Measurements from ENCODE around the gene PPP1R9A.

Gene PPP1R9A

GRCh38 chr7:95229301-95229700 is 321.9 kb downstream of the PPP1R9A start:
- Histone ChIP-seq H3K9ac (ENCODE audit: low read depth, low read length) (no peak overlapping the region), H3K9me3 (ENCODE audit: control insufficient read depth, insufficient read depth, low read length) (no peaks in the 10 kb centered on the region)

DNA sequence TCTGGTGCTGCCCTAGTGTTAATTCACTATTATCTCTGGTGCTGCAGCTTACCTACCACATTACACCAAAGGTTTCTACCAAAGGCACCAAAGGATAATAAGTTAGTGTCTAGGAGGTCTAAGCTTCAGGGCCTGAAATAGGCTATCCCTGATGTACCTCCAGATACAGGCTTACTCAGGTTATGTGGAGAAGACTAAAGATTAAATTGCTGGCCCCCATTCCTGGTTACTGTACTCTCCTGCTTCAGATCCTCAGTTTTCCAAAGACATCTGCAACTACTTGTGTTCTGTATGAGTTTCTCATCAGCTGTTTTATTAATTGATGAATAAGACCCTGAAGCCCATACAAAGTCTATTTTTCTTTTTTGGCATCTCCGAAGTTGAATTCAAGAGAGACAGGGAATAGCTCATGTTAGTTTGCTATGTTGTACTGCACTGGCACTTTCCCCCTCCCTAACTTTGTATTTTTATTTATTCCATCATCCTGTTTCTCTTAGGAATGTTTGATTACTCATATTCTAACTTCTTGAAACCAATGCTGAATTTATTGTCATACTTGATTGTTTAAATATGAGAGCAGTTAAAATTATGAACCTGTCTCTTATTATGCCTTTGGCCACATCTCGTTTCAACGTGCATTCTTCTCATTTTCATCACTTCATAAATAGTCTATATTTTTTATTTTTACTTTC is 331.0 kb downstream of the PPP1R9A start:
- H3K4me1 ChIP-seq (ENCODE audit: control insufficient read depth, insufficient read depth, low read length) = no peaks in the 10 kb centered on the region
- H3K27me3 ChIP-seq (ENCODE audit: control insufficient read depth, insufficient read depth, low read length) = no peaks in the 10 kb centered on the region
- no peaks in the 10 kb centered on the region for H3K9me3 ChIP-seq (ENCODE audit: control insufficient read depth, insufficient read depth, low read length)
- H3K9ac ChIP-seq (ENCODE audit: low read depth, low read length) = no peak overlapping the region
- H3K36me3 ChIP-seq (ENCODE audit: control insufficient read depth, insufficient read depth, low read length) = no peaks in the 10 kb centered on the region
- no peak overlapping the region for H3K4me3 ChIP-seq (ENCODE audit: low read depth, low read length)

More at GRCh38 chr7:95229301-95229700, 321.9 kb downstream of the PPP1R9A start:
- Histone ChIP-seq H3K4me1 (ENCODE audit: control insufficient read depth, insufficient read depth, low read length) (no peaks in the 10 kb centered on the region), H3K36me3 (ENCODE audit: control insufficient read depth, insufficient read depth, low read length) (peaks cover 3% of the 10 kb centered on the region), H3K27me3 (ENCODE audit: control insufficient read depth, insufficient read depth, low read length) (no peaks in the 10 kb centered on the region), H3K4me3 (ENCODE audit: low read depth, low read length) (no peak overlapping the region)

GRCh38 chr7:95240921-95241320 is 333.5 kb downstream of the PPP1R9A start:
- H3K4me3 ChIP-seq (ENCODE audit: low read depth, low read length) = no peak overlapping the region
- H3K4me1 ChIP-seq (ENCODE audit: control insufficient read depth, insufficient read depth, low read length) = peaks cover 6% of the 10 kb centered on the region
- no peaks in the 10 kb centered on the region for H3K9me3 ChIP-seq (ENCODE audit: control insufficient read depth, insufficient read depth, low read length)

DNA sequence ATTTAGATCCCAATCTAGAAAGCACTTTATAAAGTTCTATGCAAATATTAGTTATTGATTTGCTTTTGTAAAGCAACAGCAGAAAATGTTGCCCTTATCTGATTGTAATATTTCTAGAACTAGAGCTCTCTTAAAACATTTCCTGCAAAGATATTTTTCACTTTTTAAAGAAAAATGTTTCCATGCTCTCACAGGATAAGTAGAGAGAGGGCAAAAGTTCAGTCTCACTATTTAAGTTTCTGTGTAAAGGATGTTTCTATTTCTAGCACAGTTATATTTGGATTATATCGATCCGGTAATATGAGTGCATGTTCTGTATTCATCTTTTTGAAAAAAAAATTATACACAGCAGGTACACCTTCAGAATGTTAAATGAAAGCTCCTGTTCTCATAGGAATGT is 334.9 kb downstream of the PPP1R9A start:
- no peaks in the 10 kb centered on the region for H3K9me3 ChIP-seq (ENCODE audit: control insufficient read depth, insufficient read depth, low read length)
- no peak overlapping the region for H3K4me3 ChIP-seq (ENCODE audit: low read depth, low read length)
- no peak overlapping the region for H3K9ac ChIP-seq (ENCODE audit: low read depth, low read length)
- no peaks in the 10 kb centered on the region for H3K27me3 ChIP-seq (ENCODE audit: control insufficient read depth, insufficient read depth, low read length)
- peaks cover 10% of the 10 kb centered on the region for H3K4me1 ChIP-seq (ENCODE audit: control insufficient read depth, insufficient read depth, low read length)
- H3K36me3 ChIP-seq (ENCODE audit: control insufficient read depth, insufficient read depth, low read length) = no peaks in the 10 kb centered on the region

More at GRCh38 chr7:95240921-95241320, 333.5 kb downstream of the PPP1R9A start:
- Histone ChIP-seq H3K9ac (ENCODE audit: low read depth, low read length) (no peak overlapping the region), H3K27me3 (ENCODE audit: control insufficient read depth, insufficient read depth, low read length) (no peaks in the 10 kb centered on the region), H3K36me3 (ENCODE audit: control insufficient read depth, insufficient read depth, low read length) (no peaks in the 10 kb centered on the region)

- H3K36me3 ChIP-seq (ENCODE audit: control insufficient read depth, insufficient read depth, low read length) = no peaks in the 10 kb centered on the region
- H3K4me3 ChIP-seq (ENCODE audit: low read depth, low read length) = no peak overlapping the region
- no peaks in the 10 kb centered on the region for H3K27me3 ChIP-seq (ENCODE audit: control insufficient read depth, insufficient read depth, low read length)
- no peaks in the 10 kb centered on the region for H3K9me3 ChIP-seq (ENCODE audit: control insufficient read depth, insufficient read depth, low read length)
- H3K4me1 ChIP-seq (ENCODE audit: control insufficient read depth, insufficient read depth, low read length) = peaks cover 10% of the 10 kb centered on the region
- H3K9ac ChIP-seq (ENCODE audit: low read depth, low read length) = no peak overlapping the region
Observed at GRCh38 chr7:95244616-95245015, 337.2 kb downstream of the PPP1R9A start.

DNA sequence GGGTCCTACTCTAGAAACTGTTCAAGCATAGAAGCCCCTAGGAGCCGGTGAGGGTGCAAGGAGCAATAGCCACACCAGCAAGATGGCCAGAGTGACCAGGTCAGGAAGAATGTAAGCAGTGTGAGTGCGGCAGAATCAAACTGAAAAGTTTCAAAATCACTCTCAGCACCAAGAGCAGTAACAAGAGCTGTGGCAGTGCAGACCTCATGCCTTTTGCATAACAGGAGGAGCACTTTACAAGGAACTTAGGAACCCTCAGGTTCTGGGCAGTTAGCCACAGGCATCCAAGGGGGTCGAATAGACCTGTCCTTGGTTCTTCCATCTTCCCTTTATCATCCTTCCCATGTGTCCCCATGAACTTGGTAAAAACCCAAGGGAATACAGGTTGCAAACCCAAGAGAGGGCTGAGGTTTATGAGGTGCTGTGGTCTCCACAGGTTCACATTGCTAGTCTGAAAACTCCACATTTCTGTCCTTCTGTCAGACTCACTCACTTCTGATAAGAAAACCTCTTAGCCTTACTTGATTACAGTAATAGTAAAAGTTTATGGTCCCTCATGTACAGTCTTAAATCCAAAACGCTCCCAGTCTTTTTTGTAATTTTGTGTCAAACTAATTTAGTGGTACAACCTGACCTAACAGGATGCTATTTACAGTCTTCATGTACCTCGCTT is 338.6 kb downstream of the PPP1R9A start:
- H3K36me3 ChIP-seq (ENCODE audit: control insufficient read depth, insufficient read depth, low read length) = no peaks in the 10 kb centered on the region
- H3K9ac ChIP-seq (ENCODE audit: low read depth, low read length) = no peak overlapping the region
- H3K4me3 ChIP-seq (ENCODE audit: low read depth, low read length) = no peak overlapping the region
- H3K9me3 ChIP-seq (ENCODE audit: control insufficient read depth, insufficient read depth, low read length) = no peaks in the 10 kb centered on the region
- no peaks in the 10 kb centered on the region for H3K27me3 ChIP-seq (ENCODE audit: control insufficient read depth, insufficient read depth, low read length)
- H3K4me1 ChIP-seq (ENCODE audit: control insufficient read depth, insufficient read depth, low read length) = peaks cover 10% of the 10 kb centered on the region

DNA sequence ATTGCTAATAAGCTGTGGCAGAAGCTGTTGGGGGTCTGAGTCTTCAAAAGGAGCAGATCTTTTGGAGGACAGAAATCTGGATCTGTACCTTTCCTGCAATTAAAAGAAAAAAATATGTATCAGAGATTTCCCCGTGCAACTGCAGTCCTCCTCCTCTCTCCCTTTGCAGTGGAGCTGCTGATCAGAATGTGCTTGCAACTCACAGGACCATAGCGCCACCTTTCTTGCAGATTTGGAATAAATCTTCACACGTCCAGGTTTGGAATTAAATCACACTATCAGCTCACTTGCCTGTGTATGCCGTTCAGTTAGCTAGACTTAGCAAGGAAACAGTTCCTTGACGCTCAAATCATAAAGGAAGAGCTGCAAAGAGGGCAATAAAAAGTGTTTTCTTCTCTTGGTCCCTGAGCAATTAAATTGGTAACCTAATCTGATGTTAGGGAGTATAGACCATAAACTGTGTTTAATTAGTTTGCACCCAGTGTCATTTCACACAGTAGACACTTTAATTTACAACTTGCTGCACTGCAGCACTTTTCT is 339.5 kb downstream of the PPP1R9A start:
- no peak overlapping the region for H3K9ac ChIP-seq (ENCODE audit: low read depth, low read length)
- peaks cover 10% of the 10 kb centered on the region for H3K4me1 ChIP-seq (ENCODE audit: control insufficient read depth, insufficient read depth, low read length)
- H3K27me3 ChIP-seq (ENCODE audit: control insufficient read depth, insufficient read depth, low read length) = no peaks in the 10 kb centered on the region
- H3K36me3 ChIP-seq (ENCODE audit: control insufficient read depth, insufficient read depth, low read length) = no peaks in the 10 kb centered on the region
- H3K4me3 ChIP-seq (ENCODE audit: low read depth, low read length) = no peak overlapping the region
- H3K9me3 ChIP-seq (ENCODE audit: control insufficient read depth, insufficient read depth, low read length) = no peaks in the 10 kb centered on the region

GRCh38 chr7:95250571-95250970 is 343.2 kb downstream of the PPP1R9A start:
- no peaks in the 10 kb centered on the region for H3K9me3 ChIP-seq (ENCODE audit: control insufficient read depth, insufficient read depth, low read length)
- no peak overlapping the region for H3K4me3 ChIP-seq (ENCODE audit: low read depth, low read length)
- H3K4me1 ChIP-seq (ENCODE audit: control insufficient read depth, insufficient read depth, low read length) = peaks cover 8% of the 10 kb centered on the region
- no peaks in the 10 kb centered on the region for H3K27me3 ChIP-seq (ENCODE audit: control insufficient read depth, insufficient read depth, low read length)
- no peak overlapping the region for H3K9ac ChIP-seq (ENCODE audit: low read depth, low read length)
- no peaks in the 10 kb centered on the region for H3K36me3 ChIP-seq (ENCODE audit: control insufficient read depth, insufficient read depth, low read length)

- Histone ChIP-seq H3K36me3 (ENCODE audit: control insufficient read depth, insufficient read depth, low read length) (no peaks in the 10 kb centered on the region), H3K4me1 (ENCODE audit: control insufficient read depth, insufficient read depth, low read length) (no peaks in the 10 kb centered on the region), H3K4me3 (ENCODE audit: low read depth, low read length) (no peak overlapping the region), H3K9ac (ENCODE audit: low read depth, low read length) (no peak overlapping the region), H3K27me3 (ENCODE audit: control insufficient read depth, insufficient read depth, low read length) (no peaks in the 10 kb centered on the region), H3K9me3 (ENCODE audit: control insufficient read depth, insufficient read depth, low read length) (no peaks in the 10 kb centered on the region)
Observed at GRCh38 chr7:95251966-95252365, 344.6 kb downstream of the PPP1R9A start.

GRCh38 chr7:95253986-95254385 is 346.6 kb downstream of the PPP1R9A start:
- Histone ChIP-seq H3K4me3 (ENCODE audit: low read depth, low read length) (no peak overlapping the region), H3K36me3 (ENCODE audit: control insufficient read depth, insufficient read depth, low read length) (no peaks in the 10 kb centered on the region), H3K4me1 (ENCODE audit: control insufficient read depth, insufficient read depth, low read length) (no peaks in the 10 kb centered on the region), H3K9ac (ENCODE audit: low read depth, low read length) (no peak overlapping the region), H3K9me3 (ENCODE audit: control insufficient read depth, insufficient read depth, low read length) (no peaks in the 10 kb centered on the region), H3K27me3 (ENCODE audit: control insufficient read depth, insufficient read depth, low read length) (no peaks in the 10 kb centered on the region)

GRCh38 chr7:95255691-95256090 is 348.3 kb downstream of the PPP1R9A start:
- Histone ChIP-seq H3K4me3 (ENCODE audit: low read depth, low read length) (no peak overlapping the region), H3K27me3 (ENCODE audit: control insufficient read depth, insufficient read depth, low read length) (no peaks in the 10 kb centered on the region)

GRCh38 chr7:95261895-95262415 is 354.6 kb downstream of the PPP1R9A start:
- Histone ChIP-seq H3K4me1 (ENCODE audit: control insufficient read depth, insufficient read depth, low read length) (peaks cover 3% of the 10 kb centered on the region), H3K27me3 (ENCODE audit: control insufficient read depth, insufficient read depth, low read length) (no peaks in the 10 kb centered on the region), H3K9ac (ENCODE audit: low read depth, low read length) (no peak overlapping the region), H3K9me3 (ENCODE audit: control insufficient read depth, insufficient read depth, low read length) (no peaks in the 10 kb centered on the region), H3K4me3 (ENCODE audit: low read depth, low read length) (no peak overlapping the region), H3K36me3 (ENCODE audit: control insufficient read depth, insufficient read depth, low read length) (no peaks in the 10 kb centered on the region)

More at GRCh38 chr7:95255691-95256090, 348.3 kb downstream of the PPP1R9A start:
- Histone ChIP-seq H3K9me3 (ENCODE audit: control insufficient read depth, insufficient read depth, low read length) (no peaks in the 10 kb centered on the region), H3K9ac (ENCODE audit: low read depth, low read length) (no peak overlapping the region), H3K36me3 (ENCODE audit: control insufficient read depth, insufficient read depth, low read length) (no peaks in the 10 kb centered on the region), H3K4me1 (ENCODE audit: control insufficient read depth, insufficient read depth, low read length) (no peaks in the 10 kb centered on the region)
